Neuronal stem cell (in vitro differentiated cells): ENCODE results near the gene GNLY. TPM values are rescaled to one million over a fixed set of nuclear protein-coding genes. Genes with fewer than 3 reads are reported as not detected.

Experiments
- DNase-seq: peaks from one replicate; pipeline ENCODE4 v3.0.0-alpha.2; 2013; ENCODE audit warnings: low spot score
- H2AFZ ChIP-seq: one replicate; pipeline ENCODE4 v1.6.1; 2013; ENCODE audit warnings: mild to moderate bottlenecking, low read length, inconsistent platforms
- H2AK5ac ChIP-seq: 2 replicates; pipeline ENCODE4 v1.6.1; 2013; ENCODE audit warnings: low read depth, mild to moderate bottlenecking, inconsistent platforms, low read length, moderate library complexity, mixed read lengths
- H2BK120ac ChIP-seq: 2 replicates; pipeline ENCODE4 v1.6.1; 2013; ENCODE audit warnings: low read depth, mild to moderate bottlenecking, inconsistent platforms, low read length, moderate library complexity, mixed read lengths
- H2BK12ac ChIP-seq: one replicate; pipeline ENCODE4 v1.6.1; 2013; ENCODE audit warnings: low read length, inconsistent platforms
- H2BK15ac ChIP-seq: 2 replicates; pipeline ENCODE4 v1.6.1; 2013; ENCODE audit warnings: mild to moderate bottlenecking, low read length, inconsistent platforms, mixed read lengths
- H2BK5ac ChIP-seq: one replicate; pipeline ENCODE4 v1.6.1; 2013; ENCODE audit warnings: inconsistent platforms, mild to moderate bottlenecking, low read length, moderate library complexity
- H3K14ac ChIP-seq: one replicate; pipeline ENCODE4 v1.6.1; 2013; ENCODE audit warnings: low read length, inconsistent platforms
- H3K18ac ChIP-seq: 2 replicates; pipeline ENCODE4 v1.6.1; 2013; ENCODE audit warnings: low read length, inconsistent platforms
- H3K23ac ChIP-seq: 2 replicates; pipeline ENCODE4 v1.6.1; 2013; ENCODE audit warnings: low read depth, mild to moderate bottlenecking, mixed read lengths, low read length, inconsistent platforms; ENCODE audit not compliant: poor library complexity
- H3K27ac ChIP-seq: replicated peaks from 3 replicates; pipeline ENCODE4 v1.5.1; 2013; ENCODE audit warnings: low read length, inconsistent platforms
- H3K27me3 ChIP-seq, 3 experiments: 2 replicates each; pipeline ENCODE4 v1.6.1; 2013; ENCODE audit warnings: low read length in 3 of 3, mild to moderate bottlenecking in 2 of 3, inconsistent platforms in 1 of 3, low read depth in 1 of 3, mixed read lengths in 1 of 3, moderate library complexity in 1 of 3; ENCODE audit not compliant: control insufficient read depth in 3 of 3, insufficient read depth in 3 of 3
- H3K36me3 ChIP-seq, 2 donors: replicated peaks in 1 of 2; 2 replicates each; pipeline ENCODE4 v1.6.1; 2013; ENCODE audit warnings: low read length in 2 of 2; ENCODE audit not compliant: control insufficient read depth in 2 of 2, insufficient read depth in 2 of 2
- H3K4ac ChIP-seq: 2 replicates; pipeline ENCODE4 v1.6.1; 2013; ENCODE audit warnings: inconsistent platforms, mild to moderate bottlenecking, low read length, moderate library complexity
- H3K4me1 ChIP-seq, 2 donors: 1 replicate in 1 of 2; 2 replicates in 1 of 2; pipeline ENCODE4 v1.6.1; 2013; ENCODE audit warnings: low read length in 2 of 2, low read depth in 1 of 2; ENCODE audit not compliant: control insufficient read depth in 2 of 2, insufficient read depth in 1 of 2
- H3K4me2 ChIP-seq: one replicate; pipeline ENCODE4 v1.6.1; 2013; ENCODE audit warnings: mild to moderate bottlenecking, low read length, inconsistent platforms; ENCODE audit not compliant: insufficient read depth, poor library complexity, severe bottlenecking
- H3K4me3 ChIP-seq, 2 donors: 2 replicates each; pipeline ENCODE4 v1.5.1; 2013; ENCODE audit warnings: low read length in 2 of 2, mild to moderate bottlenecking in 2 of 2, inconsistent platforms in 1 of 2, moderate library complexity in 1 of 2
- H3K79me1 ChIP-seq: one replicate; pipeline ENCODE4 v1.6.1; 2013; ENCODE audit warnings: low read depth, mild to moderate bottlenecking, inconsistent platforms, low read length, moderate library complexity
- H3K9ac ChIP-seq: one replicate; pipeline ENCODE4 v1.6.1; 2013; ENCODE audit warnings: mild to moderate bottlenecking, low read depth, low read length, inconsistent platforms; ENCODE audit not compliant: poor library complexity
- H3K9me3 ChIP-seq, 2 donors: replicated peaks in 1 of 2; 2 replicates each; pipeline versions ENCODE3 to v1.6.1; 2013; ENCODE audit warnings: low read length in 2 of 2, mild to moderate bottlenecking in 2 of 2, inconsistent platforms in 1 of 2, low read depth in 1 of 2, mixed read lengths in 1 of 2, moderate library complexity in 1 of 2; ENCODE audit not compliant: control insufficient read depth in 2 of 2, insufficient read depth in 1 of 2
- H4K8ac ChIP-seq: one replicate; pipeline ENCODE4 v1.6.1; 2013; ENCODE audit warnings: low read depth, mild to moderate bottlenecking, inconsistent platforms, low read length, moderate library complexity
- H4K91ac ChIP-seq: one replicate; pipeline ENCODE4 v1.6.1; 2013; ENCODE audit warnings: low read length, low read depth, mild to moderate bottlenecking, inconsistent platforms; ENCODE audit not compliant: poor library complexity
- WGBS, 2 donors: extraction: QIAGEN DNeasy Blood & Tissue Kit; methylation state at CpG; one replicate each; pipeline ENCODE4 v1.1.7; 2013; ENCODE audit warnings: missing lambda C conversion rate in 2 of 2, mixed read lengths in 1 of 2; ENCODE audit not compliant: insufficient read length in 2 of 2, insufficient replicate concordance in 1 of 2; ENCODE audit errors: extremely low coverage in 2 of 2; 5-methylcytosine and 5-hydroxymethylcytosine counted together
- small RNA-seq: library from polyadenylated mRNA; stranded (forward); fragments of <200 nt; extraction: miRNeasy Mini kit (QIAGEN cat#:217004); gene quantifications from one replicate; pipeline ENCODE3, GENCODE V24; 2013; ENCODE audit not compliant: insufficient read depth

GNLY gene

GRCh38 chr2:85746321-85747004 lies 52.3 kb downstream of the GNLY start:
- Histone ChIP-seq H3K23ac (no peak overlapping the region), H3K14ac (no peak overlapping the region), H2BK12ac (no peak overlapping the region), H2AFZ (no peak overlapping the region), H3K4me1 (peaks cover 18 to 27% of the 10 kb centered on the region in 2 donors), H3K4me3 (no peak overlapping the region), H2BK120ac (no peak overlapping the region), H3K4ac (no peak overlapping the region), H4K91ac (no peak overlapping the region), H2AK5ac (no peak overlapping the region), H2BK5ac (no peak overlapping the region), H2BK15ac (no peak overlapping the region), H3K79me1 (no peaks in the 10 kb centered on the region), H3K9ac (no peak overlapping the region), H3K27ac (no peak overlapping the region), H3K36me3 (no peaks in the 10 kb centered on the region), H3K4me2 (no peak overlapping the region), H3K18ac (no peak overlapping the region), H3K9me3 (no peaks in the 10 kb centered on the region), H3K27me3 (peaks cover 0 to 9% (median 0%) of the 10 kb centered on the region in 3 experiments), H4K8ac (no peak overlapping the region)
- WGBS, 2 donors: no CpG with 5 or more reads among the region's 8 CpGs
- DNase-seq: no peak

- Histone ChIP-seq H2BK12ac (no peak overlapping the region), H3K9ac (no peak overlapping the region), H2AFZ (no peak overlapping the region), H3K4me1 (peaks cover 16 to 21% of the 10 kb centered on the region in 2 donors), H3K4ac (no peak overlapping the region), H3K4me2 (no peak overlapping the region), H2BK5ac (no peak overlapping the region), H3K9me3 (no peaks in the 10 kb centered on the region), H2BK120ac (no peak overlapping the region), H3K79me1 (no peaks in the 10 kb centered on the region), H3K23ac (no peak overlapping the region), H3K14ac (no peak overlapping the region), H3K18ac (no peak overlapping the region), H4K8ac (no peak overlapping the region), H2BK15ac (no peak overlapping the region), H2AK5ac (no peak overlapping the region), H4K91ac (no peak overlapping the region), H3K36me3 (no peaks in the 10 kb centered on the region), H3K27ac (no peak overlapping the region), H3K27me3 (peaks cover 0 to 19% (median 0%) of the 10 kb centered on the region in 3 experiments), H3K4me3 (no peak overlapping the region)
- WGBS, 2 donors: no CpG with 5 or more reads among the region's 3 CpGs
- no peak for DNase-seq
Measured at GRCh38 chr2:85747441-85747840, 53.3 kb downstream of the GNLY start.

- Histone ChIP-seq H3K14ac (no peak overlapping the region), H2BK5ac (no peak overlapping the region), H2AK5ac (no peak overlapping the region), H2BK120ac (no peak overlapping the region), H2AFZ (no peak overlapping the region), H2BK12ac (no peak overlapping the region), H3K79me1 (no peaks in the 10 kb centered on the region), H3K23ac (no peak overlapping the region), H3K4me3 (no peak overlapping the region), H3K18ac (no peak overlapping the region), H3K4me2 (no peak overlapping the region), H3K36me3 (no peaks in the 10 kb centered on the region), H3K27me3 (peaks cover 0 to 26% (median 3%) of the 10 kb centered on the region in 3 experiments), H3K9me3 (no peaks in the 10 kb centered on the region), H4K91ac (no peak overlapping the region), H3K27ac (no peak overlapping the region), H3K9ac (no peak overlapping the region), H2BK15ac (no peak overlapping the region), H3K4me1 (peaks cover 17 to 18% of the 10 kb centered on the region in 2 donors), H4K8ac (no peak overlapping the region), H3K4ac (no peak overlapping the region)
- no peak for DNase-seq
- no CpG with 5 or more reads among the region's 9 CpGs for WGBS, 2 donors
Measured at GRCh38 chr2:85748039-85748734, 54.0 kb downstream of the GNLY start.

Small RNA genes lying within 50 kb of the gene (small RNA-seq; reads per million reads assigned to genes)
- not detected for gene RNU1-38P
